NB4 (cell line): ENCODE measurements around the gene GRIK4.

Source experiments
- DNase-seq: peaks from one replicate; pipeline ENCODE4 v3.0.0; 2010; ENCODE audit warnings: low read depth
- H3K4me3 ChIP-seq: one replicate; pipeline ENCODE4 v1.5.1; 2011; ENCODE audit warnings: mild to moderate bottlenecking, low read depth, low read length, moderate library complexity
- CTCF ChIP-seq: IDR thresholded peaks from one replicate; pipeline ENCODE4 v1.5.1; 2012; ENCODE audit warnings: low read depth, low read length
- MAX ChIP-seq: IDR thresholded peaks from 2 replicates; pipeline ENCODE4 v1.6.1; 2011; ENCODE audit warnings: low read depth, low read length
- MYC ChIP-seq: IDR thresholded peaks from 2 replicates; pipeline ENCODE4 v1.6.1; 2011; ENCODE audit warnings: low read depth, low read length
- POLR2A ChIP-seq: IDR thresholded peaks from 2 replicates; pipeline ENCODE4 v1.6.1; 2011; ENCODE audit warnings: mild to moderate bottlenecking; ENCODE audit not compliant: insufficient read length; ENCODE audit errors: extremely low read depth

The GRIK4 gene

DNA sequence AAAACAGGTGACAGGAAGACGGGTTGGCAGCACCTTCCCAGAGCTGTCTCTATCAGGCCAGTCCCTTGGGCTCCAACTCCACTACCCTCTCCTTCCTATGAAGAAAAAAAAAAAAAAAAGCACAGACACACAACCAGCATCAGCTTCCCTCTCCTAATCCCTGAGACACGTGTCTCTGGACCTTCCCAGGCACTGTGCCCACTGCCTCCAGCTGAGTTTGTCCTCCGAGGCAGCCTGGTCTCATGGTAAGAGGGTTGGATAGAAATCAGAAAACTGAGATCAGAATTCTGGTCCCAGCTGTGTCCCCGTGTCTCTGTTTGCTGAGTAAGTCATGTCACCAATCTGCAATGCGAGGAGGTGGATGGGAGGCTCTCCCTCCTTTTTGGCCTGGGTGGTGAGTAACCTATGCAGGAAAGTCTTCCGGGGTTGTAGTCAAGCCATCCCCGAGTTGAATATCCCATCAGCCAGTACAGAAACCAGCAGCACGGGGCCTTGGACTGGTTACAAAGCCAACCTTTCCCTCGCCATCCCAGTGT, 318.6 kb downstream of the GRIK4 start:
- TF ChIP-seq POLR2A: no peak
- TF ChIP-seq MAX: no peak
- no peak for TF ChIP-seq CTCF
- TF ChIP-seq MYC: no peak

GRCh38 chr11:120832481-120833238, 321.1 kb downstream of the GRIK4 start:
- no peak for TF ChIP-seq POLR2A
- TF ChIP-seq MAX: no peak
- no peak for TF ChIP-seq CTCF
- no peak for TF ChIP-seq MYC
- no peak for DNase-seq
- H3K4me3 ChIP-seq: no peak overlapping the region

More for the DNA sequence above, 318.6 kb downstream of the GRIK4 start:
- DNase-seq: no peak
- no peak overlapping the region for H3K4me3 ChIP-seq

DNA sequence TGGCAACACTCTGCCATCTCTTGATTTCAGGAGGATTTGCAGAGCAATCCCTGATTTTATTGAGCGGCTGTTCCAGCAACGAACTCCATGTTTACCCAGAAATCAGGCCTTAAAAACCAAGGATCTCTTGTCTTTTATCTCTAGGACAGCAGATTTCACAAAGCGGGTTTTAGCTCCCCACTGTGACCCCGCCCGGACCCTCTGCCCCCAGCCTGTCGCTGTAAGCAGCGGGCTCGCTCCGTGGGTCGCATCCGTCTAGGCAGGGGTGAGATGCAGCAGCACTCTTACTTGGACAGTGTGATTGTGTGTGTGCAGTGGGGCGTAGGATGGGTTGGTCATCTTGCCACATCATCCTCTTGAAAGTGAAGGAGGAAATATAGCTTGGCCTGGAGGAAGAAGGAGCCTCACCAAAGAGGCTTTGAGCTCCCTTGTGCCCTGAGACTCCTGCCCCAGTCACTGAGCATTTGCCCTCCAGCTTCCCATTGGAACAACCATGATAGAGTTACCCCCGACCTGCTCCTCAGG, 323.2 kb downstream of the GRIK4 start:
- no peak for TF ChIP-seq MYC
- no peak for TF ChIP-seq MAX
- no peak for TF ChIP-seq POLR2A
- TF ChIP-seq CTCF: no peak
- no peak for DNase-seq
- H3K4me3 ChIP-seq: no peak overlapping the region

GRCh38 chr11:120835601-120836228, 324.2 kb downstream of the GRIK4 start:
- no peak for DNase-seq
- H3K4me3 ChIP-seq: no peak overlapping the region
- no peak for TF ChIP-seq CTCF

GRCh38 chr11:120837696-120838095, 326.1 kb downstream of the GRIK4 start:
- DNase-seq: no peak
- no peak for TF ChIP-seq MYC
- no peak for TF ChIP-seq MAX
- TF ChIP-seq CTCF: no peak
- TF ChIP-seq POLR2A: no peak
- H3K4me3 ChIP-seq: no peak overlapping the region
